ENCODE data around the gene CSMD2.

The CSMD2 gene

GRCh38 chr1:33864460-33865389 is 300.3 kb downstream of the CSMD2 start:
- no peak for DNase-seq (ENCODE audit: low read depth)
- no peak overlapping the region for H3K4me3 ChIP-seq (ENCODE audit: low read depth, low read length)
- no peak for TF ChIP-seq CTCF (IDR thresholded peaks at IDR 0.05; ENCODE audit: control insufficient read depth, extremely low read depth, insufficient read depth)

DNA sequence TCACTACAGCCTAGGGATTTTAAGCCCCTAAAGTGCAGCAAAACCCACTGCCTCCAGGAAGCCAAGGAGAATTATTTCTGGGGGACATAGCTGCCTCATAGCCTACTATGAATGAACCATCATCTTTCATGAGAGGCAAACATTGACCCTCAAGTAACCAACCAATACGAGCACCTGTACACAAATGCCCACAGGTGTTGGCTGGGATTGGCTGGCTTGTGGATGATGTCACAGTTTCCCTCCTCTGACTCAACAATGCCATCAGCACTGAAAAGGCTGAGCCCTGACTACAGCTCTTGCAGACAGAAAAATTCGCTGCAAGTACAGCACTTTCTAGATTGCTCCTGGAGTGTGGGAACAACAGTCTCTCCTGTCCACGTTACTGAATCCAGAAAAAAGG is 301.3 kb downstream of the CSMD2 start, which contains the start of gene HMGB4:
HMGB4 (plus strand) TSS at position 301 of the 400 bp plus-strand sequence. CDS start 113 bp downstream, outside the sequence.
- TF ChIP-seq CTCF (IDR thresholded peaks at IDR 0.05; ENCODE audit: control insufficient read depth, extremely low read depth, insufficient read depth), result no peak
- DNase-seq (ENCODE audit: low read depth), result no peak
- no peak within 1 kb of the TSS for H3K4me3 ChIP-seq (ENCODE audit: low read depth, low read length)

DNA sequence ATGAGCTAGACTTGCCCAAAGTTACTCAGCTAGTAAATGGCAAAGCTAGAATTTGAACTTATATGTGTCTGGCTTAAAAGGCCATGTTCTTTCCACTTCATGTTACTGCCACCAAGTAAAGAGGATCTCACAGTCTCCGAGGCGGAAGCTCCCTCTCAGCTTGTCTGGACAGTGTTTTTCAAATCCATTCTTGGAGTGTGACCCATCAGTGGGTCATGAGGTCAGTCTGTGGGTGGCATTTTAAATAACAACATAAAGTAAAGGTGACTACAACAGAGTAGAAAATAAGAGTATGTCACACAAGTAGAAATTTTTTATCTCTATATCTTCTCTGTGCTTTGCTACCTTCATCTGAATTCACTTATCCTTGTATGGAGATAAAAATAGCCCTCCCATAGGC is 304.4 kb downstream of the CSMD2 start:
- H3K4me3 ChIP-seq (ENCODE audit: low read depth, low read length), result no peak overlapping the region
- TF ChIP-seq CTCF (IDR thresholded peaks at IDR 0.05; ENCODE audit: control insufficient read depth, extremely low read depth, insufficient read depth), result no peak
- no peak for DNase-seq (ENCODE audit: low read depth)

GRCh38 chr1:33854091-33854490 is 310.9 kb downstream of the CSMD2 start:
- no peak overlapping the region for H3K4me3 ChIP-seq (ENCODE audit: low read depth, low read length)
- no peak for TF ChIP-seq CTCF (IDR thresholded peaks at IDR 0.05; ENCODE audit: control insufficient read depth, extremely low read depth, insufficient read depth)
- DNase-seq (ENCODE audit: low read depth), result no peak

DNA sequence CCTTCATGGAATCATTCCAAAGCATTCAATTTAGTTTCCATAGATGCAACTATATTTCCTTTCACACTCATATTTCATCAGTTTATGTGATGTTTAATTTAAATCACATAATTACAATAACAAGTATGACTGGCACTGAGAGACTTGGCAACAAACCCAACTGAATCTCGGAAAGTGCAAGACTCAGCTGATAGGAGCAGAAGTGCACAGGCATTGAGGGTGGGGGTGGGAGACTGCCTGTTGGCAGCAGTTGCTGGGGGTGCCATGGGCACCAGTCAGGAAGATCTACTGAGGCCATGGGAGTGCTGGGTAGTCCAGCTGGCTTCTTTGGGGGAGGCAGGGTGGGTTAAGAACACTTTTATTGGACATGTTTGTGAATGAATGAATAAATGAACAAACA is 311.6 kb downstream of the CSMD2 start:
- no peak for TF ChIP-seq CTCF (IDR thresholded peaks at IDR 0.05; ENCODE audit: control insufficient read depth, extremely low read depth, insufficient read depth)
- H3K4me3 ChIP-seq (ENCODE audit: low read depth, low read length), result no peak overlapping the region
- DNase-seq (ENCODE audit: low read depth), result no peak

- no peak for DNase-seq (ENCODE audit: low read depth)
- TF ChIP-seq CTCF (IDR thresholded peaks at IDR 0.05; ENCODE audit: control insufficient read depth, extremely low read depth, insufficient read depth), result no peak
- H3K4me3 ChIP-seq (ENCODE audit: low read depth, low read length), result no peak overlapping the region
Observed at GRCh38 chr1:33852711-33853110, 312.3 kb downstream of the CSMD2 start.

All from LNCaP clone FGC (cell line).